NCI-H226 (cell line): Measurements from ENCODE around the gene THSD7A.

Experiments used
- DNase-seq: peaks from one replicate; pipeline ENCODE4 v3.0.0-alpha.2; 2015

Gene THSD7A

GRCh38 chr7:11831736-11832495 is at the start of gene THSD7A:
THSD7A (minus strand) TSS chr7:11832198; CDS start chr7:11831946, 252 bp downstream.
- DNase-seq, result no peak

DNA sequence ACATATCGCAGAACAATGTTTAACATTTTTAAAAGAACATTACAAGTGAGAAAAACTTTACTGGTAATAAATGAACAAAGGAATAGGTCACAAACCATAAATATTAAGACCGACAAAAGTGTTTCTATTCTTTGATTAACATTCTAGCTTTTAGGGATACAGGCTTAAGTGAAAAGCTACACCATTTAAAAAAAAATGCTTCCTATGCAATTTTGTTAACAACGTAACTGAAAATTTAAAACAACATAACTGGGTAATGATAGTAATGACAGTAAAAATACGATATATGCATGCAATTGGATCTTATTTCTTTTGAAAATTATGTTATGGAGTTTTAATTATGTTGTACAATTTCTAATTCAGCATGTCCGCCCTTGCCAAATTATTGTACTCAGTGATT is 49.7 kb upstream of the THSD7A start:
- no peak for DNase-seq

GRCh38 chr7:11875635-11876034 is 43.6 kb upstream of the THSD7A start:
- DNase-seq, result no peak

DNA sequence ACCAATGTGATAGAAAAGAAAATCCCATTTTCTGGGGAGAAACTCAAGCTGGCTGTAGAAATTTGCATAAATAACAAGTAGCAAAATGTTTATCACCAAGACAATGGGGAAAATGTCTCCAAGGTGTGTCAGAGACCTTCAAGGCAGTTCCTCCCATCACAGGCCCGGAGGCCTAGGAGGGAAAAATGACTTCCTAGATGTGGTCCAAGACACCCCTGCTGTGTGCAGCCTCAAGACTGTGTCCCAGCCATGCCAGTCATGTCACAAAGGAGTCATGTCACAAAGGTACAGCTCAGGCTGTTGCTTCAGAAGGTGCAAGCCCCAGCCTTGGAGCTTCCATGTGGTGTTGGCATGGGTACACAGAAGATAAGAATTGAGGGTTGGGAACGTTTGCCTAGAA is 33.7 kb upstream of the THSD7A start:
- DNase-seq, result no peak

GRCh38 chr7:11858622-11859302 is 26.8 kb upstream of the THSD7A start:
- DNase-seq, result no peak

- DNase-seq, result no peak
These were observed 26.0 kb upstream of the THSD7A start for GRCh38 chr7:11858026-11858425.

GRCh38 chr7:11848251-11848650 is 16.3 kb upstream of the THSD7A start:
- no peak for DNase-seq

GRCh38 chr7:11847336-11847735 is 15.3 kb upstream of the THSD7A start:
- no peak for DNase-seq

DNA sequence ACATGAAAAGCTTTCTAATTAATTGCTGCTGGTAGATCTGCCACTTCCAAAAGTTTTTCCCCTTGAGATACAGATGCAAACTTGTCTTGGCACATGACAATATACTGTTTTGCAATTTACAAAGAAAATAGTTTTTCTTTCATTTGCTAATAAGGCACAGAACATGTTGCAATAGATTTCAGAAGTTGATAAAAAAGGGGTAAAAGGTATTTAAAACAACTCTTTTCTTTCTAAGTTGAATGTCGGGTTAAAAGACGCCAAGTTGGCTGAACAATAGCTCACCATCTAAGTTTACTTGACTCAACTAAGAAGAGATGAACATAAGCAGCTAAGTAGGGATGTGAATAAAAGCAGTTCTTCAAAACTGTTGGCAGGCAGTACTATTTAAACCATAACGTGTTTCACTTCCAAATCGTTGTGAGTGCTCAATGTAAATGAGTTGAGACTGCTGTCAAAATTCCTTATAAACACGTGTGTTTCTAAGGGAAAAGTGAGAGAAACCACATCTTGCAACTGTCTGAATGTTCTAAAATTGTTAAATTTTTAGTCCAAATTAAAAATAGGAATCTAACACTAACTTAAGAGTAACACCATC is 14.5 kb upstream of the THSD7A start:
- DNase-seq, result no peak

- DNase-seq, result no peak
These were observed 11.2 kb upstream of the THSD7A start for GRCh38 chr7:11843113-11843765.

DNA sequence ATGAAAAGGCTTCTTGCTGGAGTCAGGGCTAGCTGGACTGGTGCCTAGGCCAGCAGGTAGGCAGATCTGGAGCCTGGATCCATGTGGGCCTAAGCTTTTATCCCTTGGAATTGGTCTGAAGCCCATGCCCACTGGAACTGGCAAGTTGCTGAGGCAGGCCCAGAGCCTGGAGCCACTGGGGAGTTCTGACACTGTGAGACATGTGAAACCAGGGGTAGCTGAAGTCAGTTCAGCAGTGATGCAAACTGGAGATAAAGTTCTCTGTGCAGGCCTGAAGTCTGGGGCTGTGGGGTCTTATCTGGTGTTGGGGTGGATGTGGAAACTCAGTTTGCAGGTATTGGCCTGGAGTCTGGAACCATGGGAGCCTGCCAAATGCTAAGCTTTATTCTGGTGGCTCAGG is 9.7 kb upstream of the THSD7A start:
- no peak for DNase-seq

DNA sequence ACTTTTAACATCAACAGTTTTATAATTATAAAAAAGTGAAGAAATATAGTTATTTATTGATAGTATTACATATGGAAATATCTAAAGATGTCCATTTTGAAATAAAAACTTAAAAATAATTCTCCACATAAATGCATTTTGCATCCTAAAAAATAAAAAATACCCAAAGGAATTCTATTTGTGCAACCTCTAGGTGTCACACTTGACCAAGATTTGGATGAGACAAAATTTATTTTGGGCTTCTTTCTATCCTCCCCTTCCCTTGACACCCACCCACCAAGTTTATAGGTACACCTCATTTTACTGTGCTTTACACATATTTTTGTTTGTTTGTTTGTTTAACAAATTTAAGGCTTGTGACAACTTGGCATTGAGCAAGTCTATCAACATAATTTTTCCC is 3.3 kb upstream of the THSD7A start:
- no peak for DNase-seq

- no peak for DNase-seq
These were observed 1.4 kb upstream of the THSD7A start for GRCh38 chr7:11833431-11833830.

DNA sequence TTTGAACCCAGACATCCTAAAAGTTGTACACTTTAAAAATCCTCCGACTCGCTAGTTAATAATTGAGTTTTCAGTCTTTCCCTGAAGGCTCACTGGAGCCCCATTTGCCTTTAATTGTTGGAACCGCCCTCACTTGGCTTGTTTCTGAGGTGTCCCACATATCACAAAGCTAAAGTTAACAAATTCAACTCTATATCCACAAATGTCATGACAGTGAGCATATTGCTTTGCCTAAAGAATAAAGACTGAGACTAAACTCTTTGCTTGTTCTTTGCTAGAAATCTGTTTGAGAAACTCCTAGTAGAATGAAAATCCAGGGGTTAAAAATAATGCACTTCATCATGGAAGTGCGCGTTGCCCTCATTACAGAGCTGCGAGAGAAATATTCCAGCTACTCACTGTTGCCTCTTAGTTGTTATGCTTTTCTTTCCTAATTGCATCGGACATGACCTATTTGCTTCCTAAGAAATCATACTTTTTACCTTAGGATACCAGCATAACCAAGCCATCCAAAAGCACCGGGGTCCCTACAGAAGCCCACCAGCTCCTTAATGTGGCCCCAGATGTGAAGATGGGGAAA is 752 bp downstream of the THSD7A start:
- no peak for DNase-seq

DNA sequence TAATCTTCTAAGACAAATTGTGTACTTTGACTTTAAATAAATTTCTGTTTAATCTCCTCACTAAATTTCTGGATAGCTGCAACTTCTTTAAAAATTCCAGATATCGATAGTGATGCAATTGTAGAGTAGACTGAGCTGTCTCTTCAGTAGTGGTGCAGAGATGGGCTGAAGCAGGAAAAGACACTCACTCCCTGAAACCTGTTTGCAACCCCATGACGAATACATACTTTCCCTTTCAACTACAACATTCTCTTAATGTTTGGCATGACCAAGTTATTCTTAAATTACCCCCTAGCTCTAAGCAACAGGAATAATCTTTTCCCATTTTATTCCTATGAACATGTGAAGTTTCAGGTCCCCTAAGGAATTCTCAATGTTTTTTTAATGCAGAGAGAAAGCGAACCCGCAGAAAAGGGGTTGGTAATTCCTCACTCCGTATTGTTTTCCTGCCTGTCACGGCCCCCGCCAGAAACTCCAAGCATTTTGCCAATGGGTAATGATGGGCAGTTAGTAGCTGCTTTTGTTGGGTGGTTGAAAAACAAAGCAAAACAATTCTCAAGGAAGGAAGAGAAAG is 1.3 kb downstream of the THSD7A start:
- DNase-seq, result no peak

GRCh38 chr7:11829954-11830353 is 2.0 kb downstream of the THSD7A start:
- no peak for DNase-seq

GRCh38 chr7:11819947-11820346 is 12.1 kb downstream of the THSD7A start:
- DNase-seq, result no peak

DNA sequence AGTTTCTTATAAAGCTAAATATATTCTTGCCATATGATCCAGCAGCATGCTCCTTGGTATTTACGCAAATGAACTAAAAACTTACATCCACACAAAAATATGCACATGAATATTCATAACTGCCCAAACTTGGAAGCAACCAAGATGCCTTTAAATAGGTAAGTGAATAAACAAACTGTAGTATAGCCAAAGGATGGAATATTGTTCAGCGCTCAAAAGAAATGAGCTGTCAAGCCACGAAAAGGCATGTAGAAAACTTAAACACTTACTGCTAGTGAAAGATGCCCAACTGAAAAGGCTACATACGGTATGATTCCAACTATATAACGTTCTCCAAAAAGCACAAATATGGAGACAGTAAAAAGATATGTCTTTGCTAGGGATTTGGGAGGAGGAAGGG is 12.7 kb downstream of the THSD7A start:
- no peak for DNase-seq

- DNase-seq, result no peak
These were observed 13.7 kb downstream of the THSD7A start for GRCh38 chr7:11818281-11818680.

DNA sequence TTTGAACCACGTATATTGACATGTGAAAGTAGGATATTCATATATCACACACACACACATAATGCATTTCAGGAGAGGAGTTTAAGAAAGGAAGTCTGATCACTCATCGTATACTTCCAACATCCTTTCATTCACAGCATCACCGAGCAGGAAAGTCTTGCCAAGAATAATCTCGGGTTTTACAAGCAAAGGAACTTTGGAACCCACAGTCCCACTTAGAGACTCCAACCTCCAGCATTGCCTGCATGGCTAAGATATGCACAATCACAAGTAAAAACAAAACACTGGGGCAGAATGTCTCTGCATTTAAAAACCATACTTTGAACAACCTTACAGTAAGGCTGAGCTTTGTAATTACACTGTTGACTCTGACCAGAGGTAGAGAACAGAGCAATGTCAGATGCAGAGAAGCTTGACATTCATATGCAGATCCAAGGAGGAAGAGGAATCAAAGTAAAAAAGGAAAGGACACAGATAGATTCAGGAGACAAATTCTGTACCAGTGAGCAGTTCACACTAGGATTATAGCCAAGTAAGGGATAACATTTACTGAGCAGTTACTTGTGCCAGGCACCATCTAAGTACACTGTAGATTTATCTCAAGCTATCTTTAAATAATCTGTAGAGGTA is 14.8 kb downstream of the THSD7A start:
- DNase-seq, result no peak

GRCh38 chr7:11811709-11812108 is 20.3 kb downstream of the THSD7A start:
- DNase-seq, result no peak

GRCh38 chr7:11810043-11810625 is 21.9 kb downstream of the THSD7A start:
- DNase-seq, result no peak
